Sigmoid colon (tissue), 4 donors: Measurements from ENCODE around the gene ELOVL4.

ENCODE experiments used
- CTCF ChIP-seq, 4 experiments: fragments of 450-650 bp in 3 of 4; fragments of 200-600 bp in 1 of 4; IDR thresholded peaks; one replicate each; pipeline ENCODE4 v1.5.1; 2016 to 2019; ENCODE audit warnings: antibody characterized with exemption in 4 of 4, mild to moderate bottlenecking in 3 of 4, moderate library complexity in 2 of 4
- EP300 ChIP-seq, 4 donors: sonication (generic); formaldehyde crosslinking; IDR thresholded peaks; one replicate each; pipeline ENCODE4 v1.6.1; 2017; ENCODE audit warnings: antibody characterized with exemption in 4 of 4
- POLR2A ChIP-seq, 2 donors: fragments of 450-650 bp; IDR thresholded peaks; one replicate each; pipeline ENCODE4 v1.6.1; 2016; ENCODE audit warnings: antibody characterized with exemption in 2 of 2, mild to moderate bottlenecking in 2 of 2, moderate library complexity in 2 of 2
- POLR2AphosphoS5 ChIP-seq, 4 donors: sonication (generic); formaldehyde crosslinking; IDR thresholded peaks; one replicate each; pipeline ENCODE4 v1.6.1; 2017; ENCODE audit warnings: antibody characterized with exemption in 4 of 4

GRCh38 chr6:79985128-79985527 is 37.8 kb upstream of the ELOVL4 start:
- TF ChIP-seq CTCF (IDR thresholded peaks at IDR 0.05) (no peak), POLR2A (IDR thresholded peaks at IDR 0.05) (no peak), EP300 (IDR thresholded peaks at IDR 0.05) (no peak), POLR2AphosphoS5 (IDR thresholded peaks at IDR 0.05) (no peak)
